SHP77 treated with DMSO at 0.1 percent for 48 hours (cell line): Measurements from ENCODE around the gene ABCG4.
"Not testable (repeated sequence)": the region's sequence is repeated elsewhere in the genome, so short reads cannot be mapped to it uniquely, and the experiment has no call there.

Experiments used
- DNase-seq: peaks from one replicate; lab custom pipeline; 2025; lab: John Stamatoyannopoulos, UW

Gene ABCG4

GRCh38 chr11:119116235-119116594 is 32.6 kb upstream of the ABCG4 start:
- no peak for DNase-seq

DNA sequence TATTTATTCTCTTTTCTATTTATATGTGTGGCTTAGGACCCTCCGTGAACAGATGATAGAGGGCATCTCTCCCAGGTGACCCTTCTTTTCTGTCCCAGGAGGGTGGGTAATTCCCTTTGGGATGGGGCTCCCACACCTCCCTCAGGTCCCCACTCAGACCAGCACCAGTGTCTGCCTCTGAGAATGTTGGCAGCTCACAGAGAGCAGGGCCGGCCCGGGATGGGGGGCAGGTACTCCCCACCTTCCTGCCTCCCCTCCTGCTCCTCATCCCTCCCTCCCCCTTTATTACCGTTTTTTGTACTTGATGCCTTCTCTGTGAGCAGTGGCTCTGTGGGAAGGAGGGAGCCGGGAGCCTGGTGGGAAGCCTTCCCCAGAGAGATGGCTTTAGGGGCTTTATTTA is 32.3 kb upstream of the ABCG4 start:
- no peak for DNase-seq

DNA sequence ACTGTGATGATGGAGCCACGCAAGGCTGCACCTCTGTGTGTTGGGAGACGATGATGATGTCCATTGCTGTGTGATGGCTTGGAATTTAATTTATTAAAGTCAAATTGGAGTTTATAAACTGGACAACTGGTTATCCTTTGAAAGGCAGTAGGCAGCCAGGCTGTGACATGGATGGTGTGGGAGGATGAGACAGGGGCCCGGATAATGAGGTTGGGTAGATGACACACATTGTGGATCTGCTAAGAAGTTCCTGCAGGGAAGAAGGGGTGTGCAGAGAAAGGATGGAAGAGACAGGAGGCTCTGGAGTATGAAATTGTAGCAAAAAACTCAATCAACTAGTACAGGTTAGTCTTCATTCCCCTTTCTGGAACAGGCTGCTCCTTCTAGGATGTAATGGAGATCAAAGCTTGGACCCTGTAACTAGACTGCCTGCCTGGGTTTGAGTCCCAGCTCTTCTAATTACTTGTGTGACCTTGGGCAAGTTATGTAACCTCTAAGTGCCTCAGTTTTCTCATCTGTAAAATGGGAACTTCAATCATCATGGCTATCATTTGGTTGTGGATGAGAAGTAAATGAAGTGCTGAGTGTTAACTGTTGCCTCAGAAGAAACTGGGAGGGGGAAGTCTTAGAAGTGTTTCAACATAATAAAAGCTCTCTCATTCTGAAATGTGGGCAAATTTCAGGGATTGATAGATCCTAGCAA is 31.7 kb upstream of the ABCG4 start:
- no peak for DNase-seq

GRCh38 chr11:119118227-119118626 is 30.6 kb upstream of the ABCG4 start:
- DNase-seq: no peak

DNA sequence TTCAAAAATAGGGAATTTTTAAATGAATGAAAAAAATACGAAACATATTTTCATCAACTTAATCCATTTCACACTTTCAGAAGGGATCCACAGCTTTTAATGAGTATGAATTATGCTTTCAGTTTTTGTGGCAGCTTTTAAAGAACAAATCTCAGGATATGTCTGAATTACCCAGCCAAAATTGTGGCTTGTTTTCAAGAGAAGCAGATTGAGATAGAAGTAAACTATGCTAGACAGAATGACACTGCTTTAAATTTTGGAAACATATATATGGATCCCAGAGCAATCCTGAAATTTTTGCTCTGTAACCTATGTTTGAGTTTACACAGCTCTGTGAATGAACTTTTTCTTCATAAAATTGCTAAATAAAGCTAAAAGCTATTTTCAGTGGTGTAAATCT is 29.9 kb upstream of the ABCG4 start:
- no peak for DNase-seq

DNA sequence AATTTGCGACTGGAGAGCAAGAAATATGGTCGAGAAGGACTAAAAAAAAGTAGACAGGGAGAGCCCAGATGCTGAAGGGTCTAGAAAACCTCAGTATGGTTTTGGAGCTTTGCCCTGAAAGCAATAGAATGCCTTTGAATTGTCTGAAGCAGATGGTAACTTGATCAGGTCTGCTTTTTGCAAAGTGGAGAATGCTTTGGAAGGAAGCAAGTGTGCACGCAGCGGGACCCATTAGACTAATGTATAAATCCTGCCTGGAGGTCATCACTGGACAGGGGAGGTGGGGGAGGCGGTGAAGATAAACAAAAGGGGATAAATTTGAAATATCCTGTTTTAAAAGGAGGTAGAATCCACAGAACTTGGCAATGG is 28.2 kb upstream of the ABCG4 start:
- no peak for DNase-seq

DNA sequence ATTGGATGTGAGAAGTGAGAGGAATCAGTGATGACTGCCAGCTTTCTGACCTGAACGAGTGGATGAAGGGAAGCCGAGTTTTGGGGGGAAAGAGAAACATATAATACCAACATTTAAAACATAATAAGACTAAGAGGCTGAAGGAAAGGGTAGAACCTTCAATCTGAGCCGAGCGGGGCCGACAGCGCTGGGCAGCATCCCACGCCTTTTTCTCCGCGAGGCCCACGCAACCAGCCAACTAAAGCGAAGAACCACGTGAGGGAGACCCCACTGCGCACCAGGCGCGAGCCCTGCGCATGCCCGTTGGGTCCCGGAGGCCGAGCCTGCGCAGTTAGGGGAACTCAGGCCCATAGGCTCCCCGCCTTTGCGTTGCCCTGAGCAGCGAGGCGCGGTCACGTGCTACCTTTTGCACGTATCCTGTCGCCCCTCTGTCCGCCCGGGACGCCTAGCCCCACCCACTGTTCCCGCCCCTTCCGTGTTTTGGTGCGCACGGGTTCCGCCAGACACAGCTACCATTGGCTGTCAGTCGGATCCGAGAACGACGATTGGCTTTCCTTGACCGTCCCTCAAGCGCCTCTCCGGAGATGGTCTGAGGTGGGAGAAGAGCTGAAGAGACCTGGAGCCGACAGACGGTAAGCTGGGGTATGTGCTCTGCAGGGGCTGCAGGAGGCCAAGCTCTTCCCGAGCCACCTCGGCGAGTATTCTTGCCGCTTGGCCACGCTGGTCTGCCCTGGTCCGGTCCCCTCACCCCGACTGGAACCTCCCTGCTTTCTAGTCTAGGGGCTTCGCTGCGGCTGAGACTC is 27.6 kb upstream of the ABCG4 start, which contains the start of gene HINFP:
Gene HINFP (plus strand): TSS at position 573 of the 803 bp plus-strand sequence. CDS start 5,365 bp downstream, outside the sequence.
- DNase-seq: peak; percentile 96

- DNase-seq: no peak
These were observed 27.1 kb upstream of the ABCG4 start for GRCh38 chr11:119121811-119122124.

DNA sequence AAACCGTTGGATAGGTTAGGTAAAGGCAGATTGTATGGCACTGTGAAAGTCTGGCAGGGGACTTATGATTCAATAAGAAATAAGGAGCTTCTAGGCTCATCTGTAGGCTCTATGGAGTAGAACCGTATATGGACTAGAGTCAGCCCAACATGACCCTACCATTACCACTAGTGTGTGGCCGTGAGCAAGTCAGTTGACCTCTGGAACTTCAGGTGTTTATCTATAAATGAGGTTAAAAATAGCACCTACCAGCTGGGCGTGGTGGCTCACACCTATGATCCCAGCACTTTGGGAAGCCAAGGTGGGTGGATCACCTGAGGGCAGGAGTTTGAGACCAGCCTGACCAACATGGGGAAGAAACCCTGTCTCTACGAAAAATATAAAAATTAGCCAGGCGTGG is 23.0 kb upstream of the ABCG4 start:
- no peak for DNase-seq

- DNase-seq: no peak
These were observed 22.1 kb upstream of the ABCG4 start for GRCh38 chr11:119126675-119127268.

DNA sequence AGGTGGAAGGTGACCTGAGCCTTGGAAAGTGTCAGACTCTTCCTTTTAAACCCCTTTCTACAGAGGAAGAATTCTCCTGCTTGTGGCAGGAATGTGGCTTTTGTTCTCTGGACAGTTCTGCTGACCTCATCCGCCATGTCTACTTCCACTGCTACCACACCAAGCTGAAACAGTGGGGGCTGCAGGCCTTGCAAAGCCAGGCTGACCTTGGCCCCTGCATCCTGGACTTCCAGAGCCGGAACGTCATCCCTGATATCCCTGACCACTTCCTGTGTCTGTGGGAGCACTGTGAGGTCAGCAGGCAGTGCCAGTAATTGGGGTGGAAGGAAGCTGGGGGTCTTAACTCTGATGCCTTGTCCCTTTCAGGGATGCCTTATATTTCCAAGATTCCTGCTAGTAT is 18.2 kb upstream of the ABCG4 start:
- DNase-seq: no peak

DNA sequence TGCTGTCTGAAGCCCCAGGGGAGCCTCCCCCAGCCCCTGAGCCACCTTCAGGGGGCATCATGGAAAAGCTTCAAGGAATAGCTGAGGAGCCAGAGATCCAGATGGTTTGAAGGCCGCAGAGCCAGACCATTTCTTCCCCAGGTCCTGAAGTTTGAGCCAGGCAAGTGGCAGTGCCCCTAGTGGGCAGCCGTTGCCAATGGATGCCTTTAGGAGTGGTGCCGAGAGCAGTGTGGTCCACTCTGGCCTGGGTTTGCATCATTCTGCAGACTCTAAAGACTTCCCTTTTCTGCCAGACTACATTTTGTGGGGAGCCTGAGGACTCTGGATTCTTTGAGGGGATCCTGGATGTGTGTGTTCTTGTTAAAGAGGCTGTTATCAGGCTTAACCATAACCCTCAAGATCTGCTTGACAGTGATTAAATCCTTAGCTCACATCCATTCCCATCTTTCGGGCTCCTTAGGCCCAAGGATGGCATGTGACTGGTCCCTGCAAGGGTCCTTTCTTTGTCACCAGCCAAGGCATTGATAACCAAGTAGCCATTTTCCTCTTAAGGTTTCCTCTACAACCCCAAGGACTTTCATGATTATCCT is 14.4 kb upstream of the ABCG4 start:
- no peak for DNase-seq

DNA sequence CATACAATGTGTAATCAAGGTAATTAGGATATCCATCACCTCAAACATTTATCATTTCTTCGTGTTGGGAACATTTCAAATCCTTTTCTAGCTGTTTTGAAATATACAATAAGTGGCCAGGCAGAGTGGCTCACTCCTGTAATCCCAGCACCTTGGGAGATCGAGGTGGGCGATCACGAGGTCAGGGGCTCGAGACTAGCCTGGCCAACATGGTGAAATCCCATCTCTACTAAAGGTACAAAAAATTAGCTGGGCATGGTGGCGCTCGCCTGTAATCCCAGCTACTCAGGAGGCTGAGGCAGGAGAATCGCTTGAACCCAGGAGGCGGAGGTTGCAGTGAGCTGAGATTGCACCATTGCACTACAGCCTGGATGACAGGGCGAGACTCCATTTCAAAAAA is 9.6 kb upstream of the ABCG4 start:
- not testable (repeated sequence) for DNase-seq

GRCh38 chr11:119144825-119145486 is 3.9 kb upstream of the ABCG4 start:
- DNase-seq: peak; percentile 56

GRCh38 chr11:119145551-119145950 is 3.3 kb upstream of the ABCG4 start:
- no peak for DNase-seq

- DNase-seq: no peak
These were observed 1.1 kb upstream of the ABCG4 start for GRCh38 chr11:119147604-119148333.

GRCh38 chr11:119148720-119149017 is 183 bp upstream of the ABCG4 start:
- DNase-seq: no peak

GRCh38 chr11:119149786-119150275 is 979 bp downstream of the ABCG4 start:
- DNase-seq: no peak

DNA sequence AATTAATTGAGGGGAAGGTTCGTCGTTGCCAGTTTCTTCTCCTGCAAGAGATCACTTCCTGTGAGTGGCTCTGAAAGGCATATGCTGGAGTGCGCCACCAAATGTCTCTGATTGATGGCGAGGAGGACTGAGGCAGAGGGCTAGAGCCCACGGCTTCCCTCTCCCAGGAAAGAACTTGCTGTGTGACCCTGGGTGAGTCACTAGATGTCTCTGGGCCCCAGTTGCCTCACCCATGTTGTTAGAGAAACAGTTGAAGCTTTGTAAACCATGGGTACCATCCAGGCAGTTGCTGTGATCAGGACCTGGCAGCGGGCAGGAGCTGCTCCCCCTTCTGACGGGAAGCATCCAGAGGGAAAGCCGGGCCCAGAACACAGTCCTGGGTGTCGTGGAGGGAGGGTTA is 3.2 kb downstream of the ABCG4 start:
- no peak for DNase-seq

DNA sequence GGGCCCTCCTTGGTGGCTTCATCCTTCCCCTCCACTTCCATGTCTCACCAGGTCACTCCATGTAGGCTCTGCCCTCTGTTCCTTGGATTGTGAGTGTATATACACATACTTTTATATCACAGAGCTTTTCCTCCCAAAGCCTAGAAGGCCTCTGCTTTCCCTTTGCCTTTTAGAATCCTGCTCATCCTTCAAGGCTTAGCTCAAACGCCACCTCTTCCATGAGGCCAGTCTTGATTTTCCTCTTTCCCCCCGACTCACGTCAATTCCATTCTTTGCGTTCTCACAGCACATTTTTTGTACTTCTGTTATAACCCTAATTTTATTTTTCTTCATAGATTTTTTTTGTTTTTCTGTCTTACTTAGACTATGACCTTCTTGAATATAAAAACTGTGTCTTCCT is 3.8 kb downstream of the ABCG4 start:
- DNase-seq: no peak

GRCh38 chr11:119153049-119153818 is 4.4 kb downstream of the ABCG4 start:
- no peak for DNase-seq
